Spleen (tissue), 7 donors: Measurements from ENCODE around the gene ADAMTS4.
A peak's percentile ranks its signal among the peaks of the same experiment; 100 is the strongest.

Experiments
- POLR2A ChIP-seq, 3 donors: fragments of 450-650 bp; IDR thresholded peaks; one replicate each; pipeline ENCODE4 v1.5.1; 2017; ENCODE audit warnings: antibody characterized with exemption in 3 of 3, mild to moderate bottlenecking in 1 of 3
- POLR2AphosphoS5 ChIP-seq, 3 donors: sonication (generic); formaldehyde crosslinking; IDR thresholded peaks; one replicate each; pipeline ENCODE4 v1.5.1; 2017; ENCODE audit warnings: antibody characterized with exemption in 3 of 3
- TF ChIP-seq, protein P1 (sequence below), 11 experiments: fragments of 200-600 bp in 7 of 11; fragments of 450-650 bp in 4 of 11; sonication (generic) in 4 of 11; IDR thresholded peaks in 8 of 11; conservative IDR thresholded peaks in 3 of 11; 1 replicate in 7 of 11; 2 replicates in 4 of 11; pipeline versions ENCODE4 v1.4.0 to v1.8.0; 2016 to 2021; ENCODE audit warnings: antibody characterized with exemption in 11 of 11, inconsistent platforms in 4 of 11, mild to moderate bottlenecking in 1 of 11
- donor health status: DM: no; HTN: no; CAD: no; lungs with moderate emphysema.
- donor health status: DM: no; HTN: no; CAD: no.
- donor health status: DM: no; HTN: no; CAD: no.

DNA sequence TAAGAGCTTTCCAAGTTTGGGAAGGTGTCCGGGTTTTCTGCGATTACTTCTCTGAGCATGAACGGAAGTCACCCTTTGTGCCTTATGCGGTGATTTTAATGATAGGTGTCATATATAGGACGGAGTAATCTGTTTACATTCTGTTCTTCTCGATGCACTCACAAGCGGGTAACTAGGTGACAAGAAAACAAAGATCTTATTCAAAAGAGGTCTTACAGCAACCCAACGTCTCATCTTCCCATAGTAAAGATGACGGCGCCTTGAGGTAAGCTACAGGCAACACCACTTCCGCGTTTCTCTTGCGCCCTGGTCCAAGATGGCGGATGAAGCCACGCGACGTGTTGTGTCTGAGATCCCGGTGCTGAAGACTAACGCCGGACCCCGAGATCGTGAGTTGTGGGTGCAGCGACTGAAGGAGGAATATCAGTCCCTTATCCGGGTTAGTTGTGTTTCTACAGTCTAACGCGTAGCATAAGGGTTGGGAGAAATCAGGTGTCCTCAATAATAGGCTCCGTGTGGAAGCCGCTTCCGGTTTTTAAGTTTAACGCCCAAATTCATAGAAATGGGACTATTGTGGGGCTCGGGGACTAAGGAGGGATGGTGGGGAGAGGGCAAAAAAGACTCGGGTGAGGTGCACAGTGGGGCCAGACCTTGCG is 45.0 kb downstream of the ADAMTS4 start, which contains the start of gene UFC1:
- peak; percentile 45 to 81 (median 79) for TF ChIP-seq POLR2AphosphoS5 (IDR thresholded peaks at IDR 0.05)
- TF ChIP-seq, protein P1, sequence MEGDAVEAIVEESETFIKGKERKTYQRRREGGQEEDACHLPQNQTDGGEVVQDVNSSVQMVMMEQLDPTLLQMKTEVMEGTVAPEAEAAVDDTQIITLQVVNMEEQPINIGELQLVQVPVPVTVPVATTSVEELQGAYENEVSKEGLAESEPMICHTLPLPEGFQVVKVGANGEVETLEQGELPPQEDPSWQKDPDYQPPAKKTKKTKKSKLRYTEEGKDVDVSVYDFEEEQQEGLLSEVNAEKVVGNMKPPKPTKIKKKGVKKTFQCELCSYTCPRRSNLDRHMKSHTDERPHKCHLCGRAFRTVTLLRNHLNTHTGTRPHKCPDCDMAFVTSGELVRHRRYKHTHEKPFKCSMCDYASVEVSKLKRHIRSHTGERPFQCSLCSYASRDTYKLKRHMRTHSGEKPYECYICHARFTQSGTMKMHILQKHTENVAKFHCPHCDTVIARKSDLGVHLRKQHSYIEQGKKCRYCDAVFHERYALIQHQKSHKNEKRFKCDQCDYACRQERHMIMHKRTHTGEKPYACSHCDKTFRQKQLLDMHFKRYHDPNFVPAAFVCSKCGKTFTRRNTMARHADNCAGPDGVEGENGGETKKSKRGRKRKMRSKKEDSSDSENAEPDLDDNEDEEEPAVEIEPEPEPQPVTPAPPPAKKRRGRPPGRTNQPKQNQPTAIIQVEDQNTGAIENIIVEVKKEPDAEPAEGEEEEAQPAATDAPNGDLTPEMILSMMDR (IDR thresholded peaks at IDR 0.05 in 8 of 11, conservative IDR thresholded peaks at IDR 0.05 in 3 of 11) = peak in 1 of 11 experiments; percentile 10
- TF ChIP-seq POLR2A (IDR thresholded peaks at IDR 0.05) = peak in 1 of 3 donors; percentile 17
